Measurements from ENCODE around the gene IKZF4.
"Not testable (repeated sequence)": the region's sequence is repeated elsewhere in the genome, so short reads cannot be mapped to it uniquely, and the experiment has no call there.

IKZF4 gene

GRCh38 chr12:56031987-56032386, 11.1 kb downstream of the IKZF4 start:
- no peak for DNase-seq (ENCODE audit: low read depth)
- H3K4me3 ChIP-seq (ENCODE audit: low read depth, low read length) = no peak overlapping the region

DNA sequence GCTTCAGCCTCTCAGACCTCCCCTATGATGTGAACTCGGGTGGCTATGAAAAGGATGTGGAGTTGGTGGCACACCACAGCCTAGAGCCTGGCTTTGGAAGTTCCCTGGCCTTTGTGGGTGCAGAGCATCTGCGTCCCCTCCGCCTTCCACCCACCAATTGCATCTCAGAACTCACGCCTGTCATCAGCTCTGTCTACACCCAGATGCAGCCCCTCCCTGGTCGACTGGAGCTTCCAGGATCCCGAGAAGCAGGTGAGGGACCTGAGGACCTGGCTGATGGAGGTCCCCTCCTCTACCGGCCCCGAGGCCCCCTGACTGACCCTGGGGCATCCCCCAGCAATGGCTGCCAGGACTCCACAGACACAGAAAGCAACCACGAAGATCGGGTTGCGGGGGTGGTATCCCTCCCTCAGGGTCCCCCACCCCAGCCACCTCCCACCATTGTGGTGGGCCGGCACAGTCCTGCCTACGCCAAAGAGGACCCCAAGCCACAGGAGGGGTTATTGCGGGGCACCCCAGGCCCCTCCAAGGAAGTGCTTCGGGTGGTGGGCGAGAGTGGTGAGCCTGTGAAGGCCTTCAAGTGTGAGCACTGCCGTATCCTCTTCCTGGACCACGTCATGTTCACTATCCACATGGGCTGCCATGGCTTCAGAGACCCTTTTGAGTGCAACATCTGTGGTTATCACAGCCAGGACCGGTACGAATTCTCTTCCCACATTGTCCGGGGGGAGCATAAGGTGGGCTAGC, 13.9 kb downstream of the IKZF4 start:
- DNase-seq (ENCODE audit: low read depth) = no peak
- no peak overlapping the region for H3K4me3 ChIP-seq (ENCODE audit: low read depth, low read length)

- DNase-seq (ENCODE audit: low read depth) = no peak
- H3K4me3 ChIP-seq (ENCODE audit: low read depth, low read length) = no peak overlapping the region
Observed at GRCh38 chr12:56037161-56037560, 16.3 kb downstream of the IKZF4 start.

DNA sequence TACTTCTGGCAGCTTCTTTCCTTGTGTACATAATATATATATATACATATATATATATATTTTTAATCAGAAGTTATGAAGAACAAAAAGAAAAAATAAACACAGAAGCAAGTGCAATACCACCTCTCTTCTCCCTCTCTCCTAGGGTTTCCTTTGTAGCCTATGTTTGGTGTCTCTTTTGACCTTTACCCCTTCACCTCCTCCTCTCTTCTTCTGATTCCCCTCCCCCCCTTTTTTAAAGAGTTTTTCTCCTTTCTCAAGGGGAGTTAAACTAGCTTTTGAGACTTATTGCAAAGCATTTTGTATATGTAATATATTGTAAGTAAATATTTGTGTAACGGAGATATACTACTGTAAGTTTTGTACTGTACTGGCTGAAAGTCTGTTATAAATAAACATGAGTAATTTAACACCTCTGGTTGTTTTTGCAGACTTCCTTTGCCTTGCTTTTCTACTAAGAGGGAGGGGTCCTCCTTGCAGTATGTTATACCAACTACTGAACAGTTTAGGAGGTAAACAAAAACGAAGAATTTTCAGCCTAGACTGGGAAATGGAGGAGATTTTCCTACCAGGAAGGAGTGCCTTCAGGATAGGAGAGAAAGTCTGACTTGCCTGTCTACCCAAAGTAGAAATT, 17.3 kb downstream of the IKZF4 start:
- H3K4me3 ChIP-seq (ENCODE audit: low read depth, low read length) = no peak overlapping the region
- no peak for DNase-seq (ENCODE audit: low read depth)

GRCh38 chr12:56040151-56040550, 19.3 kb downstream of the IKZF4 start:
- DNase-seq (ENCODE audit: low read depth) = no peak
- no peak overlapping the region for H3K4me3 ChIP-seq (ENCODE audit: low read depth, low read length)

- no peak for DNase-seq (ENCODE audit: low read depth)
- H3K4me3 ChIP-seq (ENCODE audit: low read depth, low read length) = peak overlapping the region; percentile 31
Observed at GRCh38 chr12:56040963-56041551, 20.2 kb downstream of the IKZF4 start.

DNA sequence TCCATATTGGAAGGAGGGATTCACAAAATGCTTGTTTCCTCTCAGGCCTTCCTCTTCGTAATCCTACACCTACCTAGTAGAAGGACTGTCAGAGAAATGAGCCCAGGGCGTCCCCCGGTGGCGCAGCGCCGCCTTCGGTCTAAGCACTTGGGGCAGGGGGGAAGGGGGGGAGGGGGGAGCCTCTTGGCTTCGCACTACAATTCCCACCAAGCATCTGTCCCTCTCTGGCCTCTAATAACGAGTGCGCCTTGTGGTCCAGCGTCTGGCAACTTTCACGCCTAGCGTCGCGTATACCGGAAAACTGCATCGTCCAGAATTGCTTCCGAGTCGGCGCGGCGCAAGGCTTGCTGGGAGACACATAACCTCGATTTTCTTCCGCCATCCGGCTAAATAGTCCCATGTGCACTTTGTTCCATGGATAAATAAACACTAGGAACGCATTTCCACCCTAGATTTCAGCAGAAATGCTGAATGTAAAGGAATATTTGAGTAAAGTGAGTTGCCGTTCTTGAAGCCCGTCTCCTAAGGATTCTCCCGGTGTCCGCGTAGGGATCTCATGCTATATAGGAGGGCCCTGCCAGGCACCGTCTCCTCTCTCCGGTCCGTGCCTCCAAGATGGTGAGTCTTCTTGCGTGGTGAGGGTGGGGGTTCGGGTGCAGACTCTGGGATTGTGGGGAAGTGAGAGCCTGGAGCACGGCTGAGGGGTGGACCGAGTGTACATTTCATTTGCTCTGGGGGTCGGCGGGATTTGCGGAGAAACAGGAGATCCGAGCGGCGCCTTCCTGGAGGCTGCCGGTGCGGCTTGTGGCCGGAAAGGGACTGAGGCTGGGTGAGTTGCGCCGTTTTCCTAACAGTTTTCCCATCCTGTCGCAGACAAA, 20.9 kb downstream of the IKZF4 start, which contains the start of gene RPS26:
RPS26 (plus strand) TSS at position 367 of the 878 bp plus-strand sequence; CDS start at position 616, 249 bp downstream.
- peak within 1 kb of the TSS; percentile 95 for H3K4me3 ChIP-seq (ENCODE audit: low read depth, low read length)
- peak; percentile 100 for DNase-seq (ENCODE audit: low read depth)

DNA sequence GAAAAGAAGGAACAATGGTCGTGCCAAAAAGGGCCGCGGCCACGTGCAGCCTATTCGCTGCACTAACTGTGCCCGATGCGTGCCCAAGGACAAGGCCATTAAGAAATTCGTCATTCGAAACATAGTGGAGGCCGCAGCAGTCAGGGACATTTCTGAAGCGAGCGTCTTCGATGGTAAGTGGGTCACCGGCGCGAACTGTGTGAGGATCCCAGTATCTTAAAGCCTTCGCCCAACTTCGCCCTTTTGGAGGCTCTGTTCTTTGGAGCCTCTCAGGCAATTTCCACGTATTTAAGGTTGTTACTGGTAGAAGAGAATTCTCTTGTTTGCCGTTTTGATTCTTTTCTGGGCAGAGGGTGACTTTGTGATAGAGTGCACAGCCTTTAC, 21.6 kb downstream of the IKZF4 start:
- not testable (repeated sequence) for DNase-seq (ENCODE audit: low read depth)
- H3K4me3 ChIP-seq (ENCODE audit: low read depth, low read length) = peak overlapping the region; percentile 95

GRCh38 chr12:56042843-56043242, 22.0 kb downstream of the IKZF4 start:
- H3K4me3 ChIP-seq (ENCODE audit: low read depth, low read length) = peak overlapping the region; percentile 95
- no peak for DNase-seq (ENCODE audit: low read depth)

- H3K4me3 ChIP-seq (ENCODE audit: low read depth, low read length) = no peak overlapping the region
- DNase-seq (ENCODE audit: low read depth) = no peak
Observed at GRCh38 chr12:56046027-56046780, 25.4 kb downstream of the IKZF4 start.

GRCh38 chr12:56053407-56053893, 32.6 kb downstream of the IKZF4 start:
- H3K4me3 ChIP-seq (ENCODE audit: low read depth, low read length) = no peak overlapping the region
- no peak for DNase-seq (ENCODE audit: low read depth)

- not testable (repeated sequence) for DNase-seq (ENCODE audit: low read depth)
Observed at GRCh38 chr12:56059964-56060363, 39.1 kb downstream of the IKZF4 start.

GRCh38 chr12:56061982-56062381, 41.1 kb downstream of the IKZF4 start:
- H3K4me3 ChIP-seq (ENCODE audit: low read depth, low read length) = no peak overlapping the region
- DNase-seq (ENCODE audit: low read depth) = no peak

More at GRCh38 chr12:56059964-56060363, 39.1 kb downstream of the IKZF4 start:
- not testable (repeated sequence) for H3K4me3 ChIP-seq (ENCODE audit: low read depth, low read length)

DNA sequence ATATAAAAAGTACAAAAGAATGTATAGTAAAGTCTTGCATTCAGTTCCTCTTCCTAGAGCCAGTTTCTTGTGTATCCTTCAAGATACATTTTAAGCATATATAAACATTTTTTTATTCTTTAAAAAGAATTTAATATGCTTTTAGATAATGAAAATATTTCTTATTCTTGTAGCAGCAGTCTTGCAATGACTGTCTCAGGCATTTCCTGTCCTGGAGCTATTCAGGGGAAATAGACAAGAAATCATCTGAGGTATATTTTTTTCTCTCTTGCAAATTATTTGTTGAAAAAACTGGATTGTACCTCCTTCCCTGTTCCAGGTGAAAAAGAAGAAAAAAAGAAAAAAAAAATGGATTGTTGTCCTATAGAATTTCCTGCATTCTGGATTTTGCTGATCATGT, 42.2 kb downstream of the IKZF4 start:
- H3K4me3 ChIP-seq (ENCODE audit: low read depth, low read length) = no peak overlapping the region
- DNase-seq (ENCODE audit: low read depth) = no peak

DNA sequence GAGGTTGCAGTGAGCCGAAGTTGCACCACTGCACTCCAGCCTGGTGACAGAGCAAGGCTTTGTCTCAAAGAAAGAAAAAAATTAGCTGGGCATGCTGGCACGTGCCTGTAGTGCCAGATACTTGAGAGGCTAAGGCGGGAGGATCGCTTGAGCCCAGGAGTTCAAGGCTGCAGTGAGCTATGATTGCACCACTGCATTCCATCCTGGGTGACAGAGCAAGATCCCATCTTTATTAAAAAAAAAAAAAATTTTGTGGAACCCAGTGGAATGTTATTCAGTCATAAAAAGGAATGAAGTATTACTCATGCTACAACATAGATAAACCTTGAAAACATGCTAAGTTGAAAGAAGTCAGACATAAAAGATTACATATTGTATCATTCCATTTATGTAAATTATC, 50.8 kb downstream of the IKZF4 start:
- H3K4me3 ChIP-seq (ENCODE audit: low read depth, low read length) = no peak overlapping the region
- no peak for DNase-seq (ENCODE audit: low read depth)

- DNase-seq (ENCODE audit: low read depth) = no peak
- no peak overlapping the region for H3K4me3 ChIP-seq (ENCODE audit: low read depth, low read length)
Observed at GRCh38 chr12:56074396-56074795, 53.6 kb downstream of the IKZF4 start.

- not testable (repeated sequence) for DNase-seq (ENCODE audit: low read depth); H3K4me3 ChIP-seq (ENCODE audit: low read depth, low read length)
Observed at GRCh38 chr12:56077966-56078365, 57.1 kb downstream of the IKZF4 start.

- H3K4me3 ChIP-seq (ENCODE audit: low read depth, low read length) = no peak overlapping the region
Observed at GRCh38 chr12:56078427-56078826, 57.6 kb downstream of the IKZF4 start.

More at GRCh38 chr12:56078427-56078826, 57.6 kb downstream of the IKZF4 start:
- DNase-seq (ENCODE audit: low read depth) = no peak
